ENCODE data around the gene USP7.

GRCh38 chr16:8905795-8906591 lies 57.7 kb downstream of the USP7 start:
- TF ChIP-seq EZH2 (IDR thresholded peaks at IDR 0.05; ENCODE audit: insufficient read depth, poor library complexity, severe bottlenecking) (no peak), EZH2phosphoT487 (IDR thresholded peaks at IDR 0.05; ENCODE audit: insufficient read depth, low read depth) (no peak)

Measured in GM23248 (cell line).